HG03175 (cell line): ENCODE data around the gene CDH18.

ENCODE experiments used
- ATAC-seq: cut with Tn5 transposase; IDR thresholded peaks from one replicate; pipeline ENCODE4 v1.9.1; 2021; ENCODE audit warnings: mild to moderate bottlenecking, moderate library complexity; ENCODE audit not compliant: unreplicated experiment

Gene CDH18

GRCh38 chr5:19930451-19930850 lies 57.5 kb downstream of the CDH18 start:
- no peak for ATAC-seq

DNA sequence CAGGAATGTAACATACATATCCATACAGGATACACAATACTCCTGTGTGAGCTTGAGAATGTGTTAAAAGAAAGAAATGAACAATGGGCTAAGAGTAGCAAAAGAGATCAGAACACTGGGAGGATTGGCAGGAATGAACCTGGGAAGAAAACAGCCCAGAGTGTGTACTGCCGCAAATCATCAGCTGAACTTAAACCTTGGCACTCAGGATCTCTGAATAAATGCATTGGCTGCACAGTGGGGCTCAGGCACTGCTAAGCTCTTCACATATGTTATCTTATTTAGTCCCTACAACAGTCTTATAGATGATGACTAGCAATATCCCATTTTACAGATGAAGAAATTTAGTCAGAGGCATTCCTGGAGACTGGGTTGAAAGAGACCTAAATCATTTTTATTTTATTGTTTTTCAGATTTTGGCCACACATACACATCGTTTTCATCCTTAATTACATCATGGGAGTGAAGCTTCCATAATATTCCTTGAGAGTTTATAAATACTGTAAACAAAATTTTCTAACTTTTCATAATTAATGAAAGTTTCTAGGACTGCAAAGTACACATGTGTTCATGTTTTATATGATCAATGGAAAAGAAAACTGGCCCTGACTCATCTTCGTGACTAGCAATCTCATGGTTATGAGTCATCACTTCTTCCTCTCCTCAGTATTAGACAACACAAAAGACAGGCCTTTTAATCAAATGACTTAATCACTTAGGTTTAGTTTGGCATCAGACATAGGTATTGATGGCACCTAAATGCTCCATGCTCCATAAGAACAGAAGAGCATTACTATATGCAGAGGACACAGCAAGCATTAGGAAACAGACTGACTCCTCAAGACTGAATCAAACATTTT lies 59.2 kb downstream of the CDH18 start:
- ATAC-seq: no peak

DNA sequence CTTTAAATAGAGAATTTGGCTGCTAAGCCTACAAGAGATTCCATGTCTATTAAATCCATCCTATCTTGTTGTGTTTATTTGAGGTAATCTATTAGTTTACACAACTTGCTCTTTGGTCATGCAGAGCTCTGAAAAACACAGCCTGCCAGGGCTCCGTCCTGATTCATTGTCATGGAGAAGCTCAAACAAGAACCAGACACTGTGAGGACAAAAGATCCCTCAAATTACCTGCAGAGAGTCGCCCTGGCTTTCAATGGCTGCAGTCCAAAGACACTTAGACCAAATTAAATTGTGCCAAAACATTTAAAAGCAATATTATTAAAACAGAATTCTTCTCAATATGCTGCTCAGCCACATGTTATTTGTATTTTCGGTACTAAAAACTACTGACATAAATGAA lies 60.1 kb downstream of the CDH18 start:
- ATAC-seq: no peak

DNA sequence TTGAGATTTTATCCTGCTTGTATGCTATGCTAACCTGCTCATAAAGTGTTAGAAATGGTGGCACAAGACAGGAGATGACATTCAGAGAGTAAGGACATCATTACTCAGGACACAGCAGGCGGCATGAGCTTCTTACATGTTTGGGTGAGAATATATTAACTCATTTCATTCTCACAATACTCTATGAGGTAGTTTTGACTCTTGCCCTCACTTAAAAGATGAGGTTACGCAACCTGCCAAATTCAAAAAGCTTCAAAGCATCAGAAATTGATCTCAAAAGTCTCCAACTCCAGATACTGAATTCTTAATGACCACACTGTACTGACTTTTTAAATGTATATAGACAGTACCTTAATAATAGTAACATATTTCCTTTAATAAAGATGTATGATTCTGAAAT lies 60.8 kb downstream of the CDH18 start:
- no peak for ATAC-seq

GRCh38 chr5:19923742-19924141 lies 64.3 kb downstream of the CDH18 start:
- no peak for ATAC-seq

- ATAC-seq: no peak
Measured at GRCh38 chr5:19920761-19921160, 67.2 kb downstream of the CDH18 start.

DNA sequence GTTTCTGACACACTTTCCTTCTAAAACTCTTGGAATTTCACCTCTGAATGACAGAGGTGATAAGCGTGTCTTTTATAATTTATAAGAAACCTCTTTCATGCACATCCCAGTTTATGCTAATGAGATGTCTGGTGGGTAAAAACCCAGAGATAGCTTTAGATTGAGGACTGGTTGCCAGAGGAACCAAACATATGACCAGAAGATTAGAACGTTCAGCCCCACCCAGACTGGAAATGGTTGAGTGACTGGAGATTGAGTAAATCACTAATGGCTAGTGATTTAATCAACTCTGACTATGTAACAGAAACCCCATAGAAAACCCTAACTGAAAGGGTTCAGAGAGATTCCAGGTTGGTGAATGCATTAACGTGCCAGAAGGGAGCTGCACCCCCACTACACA lies 69.2 kb downstream of the CDH18 start:
- ATAC-seq: no peak

- no peak for ATAC-seq
Measured at GRCh38 chr5:19917588-19918122, 70.3 kb downstream of the CDH18 start.

GRCh38 chr5:19910136-19910535 lies 77.9 kb downstream of the CDH18 start:
- ATAC-seq: no peak

DNA sequence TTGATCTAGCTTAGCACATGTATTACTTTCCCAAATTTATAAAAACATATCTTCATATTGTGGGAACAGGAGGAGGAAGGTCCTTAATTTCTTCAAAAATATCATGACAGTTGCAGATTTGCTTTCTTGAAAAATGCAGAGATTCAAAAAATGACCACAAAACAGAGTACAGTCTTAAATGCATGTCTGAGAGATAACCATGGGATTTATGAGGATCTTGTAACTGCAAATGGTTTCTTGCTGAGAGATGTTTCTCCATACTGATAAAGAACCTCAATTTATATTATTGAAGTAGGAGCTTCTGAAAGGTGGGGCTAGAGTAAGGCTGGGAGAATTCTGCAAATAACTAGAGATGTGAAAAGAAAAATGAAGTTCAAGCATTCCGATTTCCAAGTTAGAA lies 83.2 kb downstream of the CDH18 start:
- no peak for ATAC-seq

GRCh38 chr5:19903611-19904010 lies 84.4 kb downstream of the CDH18 start:
- no peak for ATAC-seq

GRCh38 chr5:19902316-19902934 lies 85.6 kb downstream of the CDH18 start:
- ATAC-seq: no peak

- no peak for ATAC-seq
Measured at GRCh38 chr5:19900269-19900668, 87.7 kb downstream of the CDH18 start.

DNA sequence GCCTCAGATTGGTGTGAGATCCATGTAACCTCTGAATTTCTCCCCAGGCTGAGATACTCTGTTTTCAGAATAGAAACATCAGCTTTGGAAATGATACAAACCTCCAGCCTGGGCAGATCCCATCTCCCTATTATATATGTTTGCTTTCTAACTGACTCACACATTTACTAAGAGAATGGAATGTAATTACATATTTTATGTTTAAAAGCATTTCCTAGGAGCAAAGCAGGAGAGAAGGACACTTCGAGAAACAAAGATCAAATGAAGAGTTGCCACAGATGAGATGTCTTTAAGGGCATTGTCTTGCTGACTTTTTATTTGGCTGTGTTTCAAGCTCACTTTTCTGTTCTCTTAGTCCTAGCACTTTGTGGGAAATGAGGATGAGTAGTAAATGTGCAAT lies 96.3 kb downstream of the CDH18 start:
- no peak for ATAC-seq

DNA sequence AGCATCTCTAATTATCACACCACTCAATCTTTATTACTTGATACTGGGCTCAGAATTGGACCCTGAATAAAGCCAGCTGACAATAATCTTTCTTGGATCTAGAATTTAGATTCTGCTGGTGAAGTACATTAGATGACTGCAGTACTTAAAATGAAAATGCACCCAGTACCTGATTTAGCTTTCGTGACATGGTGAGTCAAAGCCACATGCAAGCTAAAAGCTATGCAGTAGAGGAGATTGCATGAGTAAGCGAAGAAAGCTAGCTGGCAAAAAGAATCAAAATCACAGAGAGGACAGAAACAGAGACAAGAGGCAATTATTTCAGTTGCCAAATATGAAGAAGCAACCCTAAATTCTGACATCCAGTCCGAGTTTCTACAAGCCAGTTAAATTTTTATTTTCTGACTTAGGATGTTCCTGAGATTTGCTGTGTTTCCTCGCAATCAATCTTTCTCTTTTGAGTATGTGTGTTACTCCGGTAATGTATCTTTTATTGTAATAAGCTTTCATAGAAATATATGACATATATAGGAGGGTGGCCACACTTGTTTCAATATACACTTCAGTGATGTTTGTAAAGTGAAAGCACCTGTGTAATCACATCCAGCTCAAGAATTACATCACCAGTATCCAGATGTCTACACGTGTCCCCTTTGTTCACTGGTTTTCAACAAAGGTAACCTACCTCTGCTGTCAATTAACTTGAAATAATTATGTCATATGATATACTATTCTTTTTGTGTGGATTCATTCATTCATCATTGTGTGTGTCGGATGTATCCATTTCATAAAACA lies 101.7 kb downstream of the CDH18 start:
- ATAC-seq: no peak

- ATAC-seq: no peak
Measured at GRCh38 chr5:19885040-19885824, 102.8 kb downstream of the CDH18 start.

DNA sequence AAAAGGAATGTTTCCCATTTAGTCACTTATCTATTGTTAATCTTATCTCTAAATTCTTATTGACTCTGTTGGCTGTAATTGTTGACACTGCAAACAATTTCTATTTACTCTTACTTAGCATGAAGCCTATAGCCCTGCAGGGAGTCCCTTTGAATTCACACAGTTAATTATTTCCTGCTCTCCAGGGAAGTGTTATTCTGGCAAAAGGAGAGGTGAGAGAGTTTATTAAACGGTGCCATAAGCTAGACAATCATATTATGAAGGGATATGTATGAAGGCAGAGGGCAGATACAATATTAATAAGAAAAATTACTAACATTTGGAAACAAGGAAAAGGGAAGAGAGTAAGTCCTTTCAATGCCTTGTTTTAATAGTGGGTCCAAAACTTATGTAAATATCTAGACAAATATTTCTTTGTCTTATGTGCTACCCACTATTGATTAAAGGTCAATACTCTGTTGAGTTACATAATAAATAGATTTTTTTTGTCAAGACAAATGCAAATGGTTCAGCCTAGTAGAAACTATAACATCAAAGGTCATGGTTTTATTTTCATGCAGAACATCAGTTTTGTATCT lies 107.1 kb downstream of the CDH18 start:
- no peak for ATAC-seq

DNA sequence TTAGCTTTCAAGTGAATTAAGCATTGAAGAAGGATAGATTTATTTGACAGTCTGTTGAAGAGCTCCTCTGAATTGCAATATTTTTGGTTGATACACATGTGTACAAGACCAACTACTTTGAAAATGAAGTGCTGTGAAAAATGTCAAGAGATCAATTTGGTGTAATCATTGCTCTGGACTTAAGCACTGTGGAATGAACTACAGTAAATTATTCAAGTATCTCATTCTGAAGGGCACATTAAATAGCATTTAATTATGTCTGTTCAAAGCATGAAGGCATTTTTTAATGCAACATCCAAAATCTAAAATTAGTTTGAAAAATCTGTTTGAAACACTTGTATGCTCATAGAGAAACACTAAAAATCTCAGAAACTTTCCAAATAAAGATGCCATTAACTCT lies 107.5 kb downstream of the CDH18 start:
- no peak for ATAC-seq

DNA sequence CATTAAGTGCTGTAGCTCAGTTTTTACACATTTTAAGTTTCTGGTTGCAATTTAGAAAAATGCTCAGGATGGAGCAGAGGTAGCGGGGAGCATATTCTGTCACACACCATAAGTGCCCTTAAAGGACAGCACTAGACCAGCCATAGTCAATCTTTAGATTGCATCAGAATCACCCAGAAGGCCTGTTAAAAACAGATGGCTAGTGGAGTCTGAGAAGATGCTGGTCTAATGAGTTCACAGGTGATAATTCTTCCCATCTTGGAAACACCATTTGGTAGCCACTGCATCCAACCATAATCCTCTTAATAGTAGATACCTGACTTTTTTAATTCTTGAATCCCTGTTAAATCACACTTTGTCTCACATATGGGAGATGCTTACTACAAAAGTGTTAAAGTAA lies 113.2 kb downstream of the CDH18 start:
- no peak for ATAC-seq

- no peak for ATAC-seq
Measured at GRCh38 chr5:19866090-19866450, 121.9 kb downstream of the CDH18 start.
